KBM-7 (cell line): ENCODE data around the gene DCAF15.

Experiments used
- DNase-seq: peaks from one replicate; pipeline ENCODE4 v3.0.0-alpha.2; 2015
- in situ Hi-C: fragments of 300-500 bp; cut with MboI; formaldehyde crosslinking; loops from 2 replicates; pipeline ENCODE4 v1.14.3; 2020; ENCODE audit warnings: low sequenced_read_pairs, low pct_unique_long_range_greater_than_20kb, mixed read lengths

Gene DCAF15

GRCh38 chr19:13985771-13986347, 33.5 kb downstream of the DCAF15 start:
- DNase-seq: no peak
- in situ Hi-C loops: no loop called here

DNA sequence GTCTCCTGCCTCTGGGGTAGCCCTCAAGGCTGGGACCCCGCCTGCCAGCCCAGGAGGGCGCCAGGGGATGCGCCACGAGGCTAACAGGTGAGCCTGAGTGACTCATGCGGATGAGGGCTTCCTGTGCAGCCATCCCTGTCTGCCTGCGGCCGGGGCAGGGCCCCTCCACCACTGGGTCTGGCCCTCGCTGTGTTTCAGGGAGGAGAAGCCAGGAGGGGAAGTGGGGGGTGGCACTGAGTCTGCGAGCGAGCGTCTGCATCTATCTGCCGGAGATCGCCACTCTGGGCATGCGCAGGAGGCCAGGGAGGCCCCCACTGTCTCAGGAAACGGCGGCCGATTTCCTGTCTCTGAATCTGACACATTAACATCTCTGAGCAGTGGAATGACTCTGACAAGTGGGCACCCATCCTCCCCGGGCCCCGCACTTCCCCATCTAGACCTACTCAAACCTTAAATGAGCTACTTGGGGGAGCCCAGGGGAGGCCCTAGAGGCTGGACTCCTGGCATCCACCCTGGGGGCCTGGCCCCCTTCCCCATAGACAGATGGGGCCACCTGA, 34.1 kb downstream of the DCAF15 start:
- DNase-seq: peak; percentile 99
- in situ Hi-C loops: no loop called here

DNA sequence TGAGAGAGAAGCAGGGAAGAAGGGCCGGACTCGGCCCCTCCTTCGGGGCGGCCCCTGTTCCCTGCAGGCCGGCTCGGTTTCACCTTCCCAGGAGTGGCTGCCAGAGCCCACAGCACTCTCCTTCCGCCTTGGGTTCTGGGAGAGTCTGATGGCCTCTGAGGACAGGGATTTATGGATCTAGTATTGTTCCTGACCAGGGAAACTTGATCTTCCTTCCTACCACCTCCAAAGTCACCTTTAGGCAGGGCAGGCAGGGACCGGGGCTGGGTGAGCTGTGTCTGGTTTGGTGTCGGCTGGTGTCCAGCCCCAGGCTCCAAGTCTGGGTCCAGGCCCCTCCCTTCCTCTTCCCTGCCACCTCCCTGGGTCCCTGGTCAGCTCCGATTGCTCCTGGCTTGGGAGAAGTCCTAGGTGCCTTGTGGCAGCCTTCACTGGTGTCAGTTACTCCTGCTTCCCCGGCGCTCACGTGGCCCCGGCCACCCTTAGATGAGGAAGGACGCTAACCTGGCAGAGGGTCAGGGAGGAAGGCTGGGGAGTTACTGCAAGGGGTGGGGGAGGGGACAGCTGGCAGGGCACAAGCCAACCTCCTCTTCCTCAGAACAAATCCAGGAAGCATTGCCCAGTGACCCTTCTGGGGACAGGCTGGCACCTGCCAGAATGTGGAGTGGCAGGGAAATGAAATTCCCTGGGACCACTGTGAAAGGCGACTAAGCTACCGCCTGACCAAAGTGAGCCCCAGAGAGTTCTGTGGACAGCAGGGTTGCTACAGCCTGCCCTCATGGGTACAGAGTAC, 35.0 kb downstream of the DCAF15 start:
- DNase-seq: peak; percentile 43
- in situ Hi-C loops: no loop called here

DNA sequence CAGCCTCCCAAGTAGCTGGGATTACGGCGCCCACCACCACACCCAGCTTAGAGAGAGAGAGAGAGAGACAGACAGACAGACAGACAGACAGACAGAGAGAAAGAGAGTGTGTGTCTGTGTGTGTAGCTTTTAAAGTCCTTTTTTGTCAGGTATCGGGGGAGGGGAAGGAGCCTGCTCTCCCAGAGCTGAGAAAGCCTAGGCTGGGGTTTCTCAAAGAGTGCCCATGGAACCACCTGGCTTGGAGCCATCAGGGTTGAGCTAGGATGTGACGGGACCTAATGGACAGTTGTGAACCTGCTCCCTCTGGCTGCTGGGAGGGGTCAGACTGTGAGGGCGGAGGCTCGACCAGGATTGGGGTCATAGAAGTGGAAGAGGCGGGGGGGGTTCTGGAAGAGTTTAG, 37.2 kb downstream of the DCAF15 start:
- in situ Hi-C loops: no loop called here
- no peak for DNase-seq

DNA sequence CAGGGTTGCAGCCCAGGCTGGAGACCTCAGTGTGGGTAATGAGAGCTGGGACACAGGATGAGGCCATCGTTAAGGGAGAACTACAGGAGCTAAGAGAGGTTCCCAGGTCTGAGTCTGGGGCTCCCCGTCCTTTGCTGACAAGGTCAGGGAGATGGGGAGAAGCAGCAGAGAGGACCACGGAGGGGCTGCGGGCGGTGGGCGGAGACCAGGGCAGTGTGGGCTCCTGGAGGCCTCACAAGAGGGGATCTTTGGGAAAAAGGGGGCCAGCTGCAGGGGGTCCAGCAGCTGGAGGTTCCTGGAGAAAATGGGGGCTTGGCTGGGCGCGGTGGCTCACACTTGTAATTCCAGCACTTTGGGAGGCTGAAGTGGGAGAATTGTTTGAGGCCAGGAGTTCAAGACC, 37.8 kb downstream of the DCAF15 start:
- DNase-seq: no peak
- in situ Hi-C loops: no loop called here

DNA sequence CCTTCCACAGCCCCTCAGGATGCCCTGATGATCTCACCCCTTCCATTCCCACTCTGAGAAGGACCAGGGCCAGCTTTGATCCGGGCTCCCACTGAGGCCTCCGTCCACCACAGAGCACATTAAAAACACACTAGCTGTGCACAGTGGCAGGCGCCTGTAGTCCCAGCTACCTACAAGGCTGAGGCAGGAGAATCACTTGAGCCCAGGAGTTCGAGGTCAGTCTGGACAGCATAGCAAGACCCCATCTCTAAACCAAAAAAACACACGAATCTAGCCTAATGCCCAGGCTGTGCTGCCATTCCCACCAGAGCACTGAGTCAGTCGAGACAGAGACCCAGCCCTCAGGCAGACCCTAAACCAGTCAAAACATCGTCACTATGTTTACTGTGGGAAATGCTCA, 39.7 kb downstream of the DCAF15 start:
- in situ Hi-C loops: no loop called here

GRCh38 chr19:13993590-13994300, 41.4 kb downstream of the DCAF15 start:
- in situ Hi-C loops: no loop called here
- no peak for DNase-seq

More for the DNA sequence above, 39.7 kb downstream of the DCAF15 start:
- DNase-seq: no peak

DNA sequence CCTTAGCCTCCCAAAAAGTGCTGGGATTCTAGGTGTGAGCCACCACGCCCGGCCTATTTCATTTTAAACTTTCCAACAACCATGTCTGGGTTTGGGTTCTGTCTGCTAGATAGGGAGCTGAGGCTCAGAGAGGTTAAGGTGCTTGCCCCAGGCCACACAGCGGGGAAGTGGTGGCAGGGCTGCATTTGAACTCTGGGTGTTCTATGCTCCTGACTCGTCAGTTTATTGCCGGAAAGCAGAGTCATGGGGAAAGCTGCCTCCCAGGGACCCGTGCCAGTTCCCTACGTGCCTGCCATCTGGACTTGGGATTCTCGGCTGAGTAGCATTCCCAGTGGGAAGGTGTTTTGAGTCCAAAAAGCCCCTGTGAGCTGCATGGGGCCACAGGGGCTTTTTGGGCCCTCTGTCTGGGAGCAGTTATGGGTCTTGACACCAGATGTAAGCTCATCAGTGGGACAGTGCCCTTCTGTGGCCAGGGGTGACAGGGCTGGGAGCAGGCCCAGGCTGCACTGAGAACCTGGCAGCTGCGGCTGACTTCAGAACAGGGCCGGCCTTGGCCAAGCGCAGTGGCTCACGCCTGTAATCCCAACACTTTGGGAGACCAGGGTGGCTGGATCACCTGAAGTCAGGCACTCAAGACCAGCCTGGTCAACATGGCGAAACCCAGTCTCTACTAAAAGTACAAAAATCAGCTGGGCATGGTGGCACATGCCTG, 42.9 kb downstream of the DCAF15 start:
- no peak for DNase-seq
- in situ Hi-C loops: no loop called here

DNA sequence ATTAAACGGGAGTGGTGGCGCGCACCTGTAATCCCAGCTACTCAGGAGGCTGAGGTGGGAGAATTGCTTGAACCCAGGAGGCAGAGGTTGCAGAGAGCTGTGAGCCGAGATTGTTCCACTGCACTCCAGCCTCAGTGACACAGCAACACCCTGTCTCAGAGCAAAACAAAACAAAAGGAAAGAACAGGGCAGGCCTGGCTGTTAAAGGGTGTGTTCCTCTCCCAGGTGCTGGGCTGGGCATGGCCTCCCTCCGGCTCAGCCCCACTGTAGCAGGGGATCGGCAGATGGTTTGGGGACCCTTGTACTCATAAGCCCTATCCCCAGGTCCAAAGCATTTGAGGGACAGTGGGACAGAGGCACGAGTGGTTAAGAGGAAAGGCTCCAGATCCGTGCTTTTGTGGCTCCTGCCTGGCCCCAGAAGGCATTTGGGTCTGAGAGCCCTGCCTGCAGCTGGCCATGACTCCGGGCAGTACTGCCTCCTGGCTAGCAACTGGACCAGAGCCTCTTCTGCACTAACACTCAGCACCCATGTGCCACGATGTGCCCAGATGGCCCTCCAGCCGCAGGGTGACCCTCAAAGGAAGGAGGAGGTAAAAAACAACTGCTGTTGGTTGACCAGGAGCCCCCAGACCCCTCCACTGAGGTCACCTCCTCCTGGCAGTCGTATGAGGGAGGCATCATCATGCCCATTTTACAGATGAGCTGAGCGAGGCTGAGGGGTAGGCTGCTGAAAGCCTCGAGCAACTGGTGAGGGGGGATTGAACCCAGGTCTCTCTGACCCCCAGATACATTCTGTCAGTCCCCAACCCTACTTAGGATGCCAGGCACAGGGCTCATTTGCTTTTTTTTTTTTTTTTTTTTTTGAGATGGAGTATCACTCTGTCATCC, 43.8 kb downstream of the DCAF15 start:
- in situ Hi-C loops: no loop called here

GRCh38 chr19:13996928-13997630, 44.8 kb downstream of the DCAF15 start:
- in situ Hi-C loops: no loop called here
- DNase-seq: no peak

More for the DNA sequence above, 43.8 kb downstream of the DCAF15 start:
- DNase-seq: no peak

- DNase-seq: no peak
- in situ Hi-C loops: no loop called here
Observed at GRCh38 chr19:13997631-13997962, 45.3 kb downstream of the DCAF15 start.

DNA sequence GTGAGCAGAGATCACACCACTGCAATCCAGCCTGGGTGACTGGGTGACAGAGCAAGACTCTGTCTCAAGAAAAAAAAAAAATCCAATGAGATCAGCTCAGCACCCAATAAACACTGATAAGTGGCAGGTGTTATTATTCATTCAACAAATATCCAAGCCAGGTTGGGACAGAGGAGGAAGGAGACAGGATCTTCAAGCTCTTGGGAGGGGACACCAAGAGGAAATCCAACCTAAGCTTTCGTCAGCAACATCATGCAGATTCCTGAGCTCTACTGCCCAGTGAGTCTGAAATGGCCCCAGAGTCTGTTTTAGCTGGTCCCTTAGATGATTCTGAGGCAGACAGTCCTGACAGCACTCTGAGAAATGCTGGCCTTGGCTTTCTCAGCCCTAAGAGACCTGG, 46.1 kb downstream of the DCAF15 start:
- in situ Hi-C loops: no loop called here
- no peak for DNase-seq

GRCh38 chr19:13999085-13999484, 46.8 kb downstream of the DCAF15 start:
- in situ Hi-C loops: no loop called here
- DNase-seq: no peak

GRCh38 chr19:14000691-14001375, 48.5 kb downstream of the DCAF15 start:
- in situ Hi-C loops: no loop called here
- no peak for DNase-seq

DNA sequence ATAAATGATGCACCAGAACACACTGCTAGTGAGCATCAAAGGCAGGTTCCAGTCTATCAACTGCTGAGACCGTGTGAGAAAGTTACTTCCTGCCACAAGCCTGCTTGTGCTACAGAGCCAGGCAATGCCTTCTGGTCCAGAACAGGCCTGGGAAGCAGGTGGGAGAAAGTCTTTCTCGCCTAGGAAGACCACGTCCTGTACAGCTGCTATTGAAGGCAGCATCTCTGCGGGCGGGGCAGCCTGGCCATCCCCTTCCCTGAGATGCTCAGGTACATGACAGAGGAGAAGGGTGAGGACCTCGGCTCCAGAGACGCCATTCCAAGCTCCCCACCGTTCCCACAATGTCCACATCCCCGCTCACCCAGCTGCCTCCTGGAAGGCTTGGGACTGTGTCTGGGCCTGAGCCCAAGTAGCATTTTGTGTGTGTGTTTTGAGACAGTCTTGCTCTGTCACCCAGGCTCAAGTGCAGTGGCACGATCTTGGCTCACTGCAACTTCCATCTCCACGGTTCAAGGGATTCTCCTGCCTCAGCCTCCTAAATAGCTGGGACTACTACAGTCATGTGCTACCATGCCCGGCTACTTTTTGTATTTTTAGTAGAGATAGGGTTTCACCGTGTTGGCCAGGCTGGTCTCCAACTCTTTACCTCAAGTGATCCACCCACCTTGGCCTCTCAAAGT, 50.4 kb downstream of the DCAF15 start:
- DNase-seq: no peak
- in situ Hi-C loops: no loop called here

GRCh38 chr19:14003251-14004055, 51.1 kb downstream of the DCAF15 start:
- no peak for DNase-seq
- in situ Hi-C loops: no loop called here
